ENCODE measurements around the gene KLHL22.
"Not testable (repeated sequence)": the region's sequence is repeated elsewhere in the genome, so short reads cannot be mapped to it uniquely, and the experiment has no call there.

- TF ChIP-seq CTCF (IDR thresholded peaks at IDR 0.05 in 4 of 5, conservative IDR thresholded peaks at IDR 0.05 in 1 of 5); POLR2A (IDR thresholded peaks at IDR 0.05): not testable (repeated sequence)
Measured at GRCh38 chr22:20504293-20504922, 8.8 kb upstream of the KLHL22 start.

Measured in gastrocnemius medialis (tissue), 4 donors.